ENCODE data around the gene DDX59. TPM values are rescaled to one million over a fixed set of nuclear protein-coding genes. Genes with fewer than 3 reads are reported as not detected.

DDX59 gene
- total RNA-seq, 1 donor, result 20.3 TPM

DNA sequence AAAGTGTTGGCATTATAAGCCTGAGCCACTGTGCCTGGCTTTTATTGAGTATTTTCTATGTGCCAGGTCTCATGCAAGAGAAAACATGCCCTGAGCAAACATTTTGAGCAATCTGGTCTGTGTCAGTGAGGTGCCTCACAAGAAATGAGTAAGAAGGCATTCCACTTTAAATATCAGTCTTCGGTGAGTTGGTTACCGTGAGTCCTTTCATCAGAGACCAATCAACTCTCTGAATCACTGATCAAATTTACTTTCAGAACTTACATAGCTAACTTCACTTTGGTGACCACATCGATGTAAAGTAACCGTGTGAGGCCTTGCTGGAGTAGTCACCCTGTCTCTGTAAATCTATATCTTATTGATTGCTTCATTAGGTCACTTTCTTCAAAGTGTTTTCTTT, 14.3 kb upstream of the DDX59 start:
- TF ChIP-seq, protein P1, sequence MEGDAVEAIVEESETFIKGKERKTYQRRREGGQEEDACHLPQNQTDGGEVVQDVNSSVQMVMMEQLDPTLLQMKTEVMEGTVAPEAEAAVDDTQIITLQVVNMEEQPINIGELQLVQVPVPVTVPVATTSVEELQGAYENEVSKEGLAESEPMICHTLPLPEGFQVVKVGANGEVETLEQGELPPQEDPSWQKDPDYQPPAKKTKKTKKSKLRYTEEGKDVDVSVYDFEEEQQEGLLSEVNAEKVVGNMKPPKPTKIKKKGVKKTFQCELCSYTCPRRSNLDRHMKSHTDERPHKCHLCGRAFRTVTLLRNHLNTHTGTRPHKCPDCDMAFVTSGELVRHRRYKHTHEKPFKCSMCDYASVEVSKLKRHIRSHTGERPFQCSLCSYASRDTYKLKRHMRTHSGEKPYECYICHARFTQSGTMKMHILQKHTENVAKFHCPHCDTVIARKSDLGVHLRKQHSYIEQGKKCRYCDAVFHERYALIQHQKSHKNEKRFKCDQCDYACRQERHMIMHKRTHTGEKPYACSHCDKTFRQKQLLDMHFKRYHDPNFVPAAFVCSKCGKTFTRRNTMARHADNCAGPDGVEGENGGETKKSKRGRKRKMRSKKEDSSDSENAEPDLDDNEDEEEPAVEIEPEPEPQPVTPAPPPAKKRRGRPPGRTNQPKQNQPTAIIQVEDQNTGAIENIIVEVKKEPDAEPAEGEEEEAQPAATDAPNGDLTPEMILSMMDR (IDR thresholded peaks at IDR 0.05; ENCODE audit: insufficient read depth, low read length), result no peak
- no peak overlapping the region for H3K4me3 ChIP-seq (ENCODE audit: low read depth, low read length)
- no peak for DNase-seq (ENCODE audit: low read depth)

DNA sequence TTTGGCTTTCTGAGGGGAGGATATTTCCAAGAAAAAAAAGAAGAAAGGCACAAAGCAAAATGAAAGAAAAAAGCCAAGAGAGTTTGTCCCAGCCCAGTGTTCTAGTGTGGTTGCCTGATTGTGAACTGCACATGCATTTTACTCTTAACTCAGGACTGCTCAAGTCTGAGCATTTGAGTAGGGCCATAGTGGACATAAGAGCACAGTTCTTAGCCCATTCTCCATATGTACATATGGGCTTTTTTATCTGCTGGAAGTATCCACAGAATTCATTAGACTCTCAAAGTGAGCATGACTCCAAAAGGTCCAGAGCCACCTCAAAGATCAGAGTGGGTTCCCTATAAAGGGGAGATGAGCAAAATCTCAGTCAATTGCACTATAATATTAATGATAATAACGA, 13.6 kb upstream of the DDX59 start:
- TF ChIP-seq, protein P1 (IDR thresholded peaks at IDR 0.05; ENCODE audit: insufficient read depth, low read length), result no peak
- no peak for DNase-seq (ENCODE audit: low read depth)
- H3K4me3 ChIP-seq (ENCODE audit: low read depth, low read length), result no peak overlapping the region

DNA sequence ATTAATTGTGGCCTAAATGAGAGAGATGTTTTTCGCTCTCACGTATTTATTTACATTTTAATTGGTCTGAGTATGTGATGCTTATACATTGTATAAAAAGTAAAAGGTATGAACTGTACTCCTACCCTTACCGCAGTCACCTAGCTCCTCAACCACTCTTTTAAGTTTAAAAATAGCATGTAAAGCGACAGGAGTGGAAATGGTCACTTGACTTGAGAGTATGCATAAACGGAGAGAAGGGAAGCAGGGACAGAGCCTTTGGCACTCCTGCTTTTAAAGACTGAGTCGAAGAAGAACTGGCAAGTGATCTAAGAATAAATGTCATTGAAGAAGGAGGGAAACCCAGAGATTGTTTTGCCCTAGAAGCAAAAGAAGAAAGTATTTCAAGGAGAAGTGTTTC, 11.5 kb upstream of the DDX59 start:
- no peak for DNase-seq (ENCODE audit: low read depth)
- H3K4me3 ChIP-seq (ENCODE audit: low read depth, low read length), result no peak overlapping the region
- TF ChIP-seq, protein P1 (IDR thresholded peaks at IDR 0.05; ENCODE audit: insufficient read depth, low read length), result no peak

DNA sequence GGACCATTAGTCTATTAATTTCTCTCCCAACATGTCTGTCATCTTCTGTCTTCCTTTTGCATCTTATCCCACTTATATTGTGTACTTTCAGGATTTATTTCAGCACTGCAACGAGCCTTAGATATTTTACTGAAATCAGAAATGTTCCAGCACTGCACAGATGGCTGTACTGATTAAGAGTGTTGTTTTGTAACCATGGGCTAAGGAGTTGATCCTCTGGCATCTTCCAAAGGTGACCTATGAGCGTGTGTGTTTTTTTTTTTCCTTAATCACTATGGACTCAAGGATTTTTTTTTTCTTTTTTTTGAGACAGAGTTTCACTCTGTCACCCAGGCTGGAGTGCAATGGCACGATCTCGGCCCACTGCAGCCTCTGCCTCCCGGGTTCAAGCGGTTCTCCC, 7.1 kb upstream of the DDX59 start:
- DNase-seq (ENCODE audit: low read depth), result no peak
- TF ChIP-seq, protein P1 (IDR thresholded peaks at IDR 0.05; ENCODE audit: insufficient read depth, low read length), result no peak
- H3K4me3 ChIP-seq (ENCODE audit: low read depth, low read length), result no peak overlapping the region

DNA sequence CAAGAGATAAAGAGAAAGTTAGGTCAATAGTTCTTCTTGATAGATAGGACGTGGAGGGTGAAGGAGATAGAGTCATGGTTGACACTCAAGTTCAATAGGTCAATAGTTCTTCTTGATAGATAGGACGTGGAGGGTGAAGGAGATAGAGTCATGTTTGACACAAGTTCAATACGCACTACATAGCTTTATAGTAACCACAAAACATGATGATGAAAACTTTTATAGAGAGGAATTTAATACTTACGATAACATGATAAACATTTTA, 5.8 kb upstream of the DDX59 start:
- TF ChIP-seq, protein P1 (IDR thresholded peaks at IDR 0.05; ENCODE audit: insufficient read depth, low read length), result no peak
- no peak for DNase-seq (ENCODE audit: low read depth)
- no peak overlapping the region for H3K4me3 ChIP-seq (ENCODE audit: low read depth, low read length)

DNA sequence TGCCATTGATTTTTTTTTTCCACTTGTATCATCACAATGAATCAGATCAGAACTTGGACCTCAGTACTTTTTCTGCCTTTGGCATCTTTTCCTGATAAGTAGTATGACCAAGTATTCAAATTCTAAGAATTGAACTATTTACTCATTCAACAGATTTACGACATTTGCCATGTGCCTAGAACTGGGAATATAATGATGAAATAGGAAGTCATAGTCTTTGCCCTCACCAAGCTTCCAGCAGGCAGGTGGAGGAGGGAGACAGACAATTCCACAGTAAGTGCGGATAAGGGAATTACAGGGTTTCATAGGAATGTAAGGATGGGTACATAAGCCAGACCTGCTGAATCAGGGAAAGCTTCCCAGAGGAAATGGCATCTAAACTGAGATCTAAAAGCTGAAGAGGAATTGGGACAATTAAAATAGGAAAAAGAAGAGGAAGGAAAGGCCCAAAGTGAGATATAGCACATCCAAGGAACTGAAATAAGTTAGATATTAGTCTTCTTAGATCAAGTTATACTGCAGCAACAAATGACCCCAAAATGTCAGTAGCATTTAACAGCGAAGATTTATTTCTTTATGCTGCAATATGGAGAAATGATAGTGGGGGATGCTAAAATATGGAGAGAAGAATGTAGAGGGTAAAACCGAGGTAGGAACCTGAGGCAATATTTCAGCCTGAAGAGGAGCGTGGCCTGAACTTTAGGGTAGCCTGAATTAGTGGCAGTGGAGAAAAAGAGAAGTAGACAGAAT, 5.3 kb upstream of the DDX59 start:
- TF ChIP-seq, protein P1 (IDR thresholded peaks at IDR 0.05; ENCODE audit: insufficient read depth, low read length), result no peak
- DNase-seq (ENCODE audit: low read depth), result peak; percentile 19

More for the DNA sequence above, 5.3 kb upstream of the DDX59 start:
- H3K4me3 ChIP-seq (ENCODE audit: low read depth, low read length), result no peak overlapping the region

All from fibroblast of the aortic adventitia (primary cell).